ENCODE data around the gene GINS2. TPM values are rescaled to one million over a fixed set of nuclear protein-coding genes. Genes with fewer than 3 reads are reported as not detected.
A peak's percentile ranks its signal among the peaks of the same experiment; 100 is the strongest.

Gene GINS2
- total RNA-seq, 6 experiments from 2014 or later, result 0.49 to 4.7 (median 1.3) TPM

DNA sequence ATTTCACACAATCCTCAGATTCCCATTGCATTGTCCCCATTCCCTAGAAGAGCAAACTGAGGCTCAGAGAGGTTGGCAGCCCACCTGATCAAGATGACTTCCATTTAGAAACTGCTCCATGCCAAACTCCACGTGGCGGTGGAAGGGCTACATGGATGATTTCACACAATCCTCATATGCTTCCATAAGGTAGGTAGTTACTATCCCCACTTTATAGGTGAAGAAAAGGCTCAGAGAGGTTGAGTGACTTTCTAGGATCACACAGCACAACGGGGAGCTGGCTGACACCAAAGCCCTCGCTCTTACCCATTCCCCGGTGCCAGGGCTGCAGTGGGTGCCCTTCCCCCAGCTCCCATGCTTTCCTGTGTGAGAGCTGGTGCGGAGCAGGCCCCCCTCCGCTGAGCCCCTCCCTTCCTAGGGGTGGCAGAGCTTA, 9.7 kb upstream of the GINS2 start:
- 83% methylated on average over 1 of the region's 7 CpGs for WGBS (ENCODE audit: insufficient coverage, low coverage, low lambda C conversion rate, missing lambda C conversion rate)
- Histone ChIP-seq H3K36me3 (no peaks in the 10 kb centered on the region), H3K27ac (no peak overlapping the region), H3K27me3 (no peaks in the 10 kb centered on the region), H3K4me1 (no peaks in the 10 kb centered on the region), H3K9me3 (no peaks in the 10 kb centered on the region), H3K4me3 (no peak overlapping the region)
- no peak for DNase-seq
- TF ChIP-seq POLR2A (IDR thresholded peaks at IDR 0.05), result no peak
- TF ChIP-seq, protein P1, sequence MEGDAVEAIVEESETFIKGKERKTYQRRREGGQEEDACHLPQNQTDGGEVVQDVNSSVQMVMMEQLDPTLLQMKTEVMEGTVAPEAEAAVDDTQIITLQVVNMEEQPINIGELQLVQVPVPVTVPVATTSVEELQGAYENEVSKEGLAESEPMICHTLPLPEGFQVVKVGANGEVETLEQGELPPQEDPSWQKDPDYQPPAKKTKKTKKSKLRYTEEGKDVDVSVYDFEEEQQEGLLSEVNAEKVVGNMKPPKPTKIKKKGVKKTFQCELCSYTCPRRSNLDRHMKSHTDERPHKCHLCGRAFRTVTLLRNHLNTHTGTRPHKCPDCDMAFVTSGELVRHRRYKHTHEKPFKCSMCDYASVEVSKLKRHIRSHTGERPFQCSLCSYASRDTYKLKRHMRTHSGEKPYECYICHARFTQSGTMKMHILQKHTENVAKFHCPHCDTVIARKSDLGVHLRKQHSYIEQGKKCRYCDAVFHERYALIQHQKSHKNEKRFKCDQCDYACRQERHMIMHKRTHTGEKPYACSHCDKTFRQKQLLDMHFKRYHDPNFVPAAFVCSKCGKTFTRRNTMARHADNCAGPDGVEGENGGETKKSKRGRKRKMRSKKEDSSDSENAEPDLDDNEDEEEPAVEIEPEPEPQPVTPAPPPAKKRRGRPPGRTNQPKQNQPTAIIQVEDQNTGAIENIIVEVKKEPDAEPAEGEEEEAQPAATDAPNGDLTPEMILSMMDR (IDR thresholded peaks at IDR 0.05), result no peak
- intact Hi-C loops (cut with DNase I), result no loop called here
- no peak for ATAC-seq

DNA sequence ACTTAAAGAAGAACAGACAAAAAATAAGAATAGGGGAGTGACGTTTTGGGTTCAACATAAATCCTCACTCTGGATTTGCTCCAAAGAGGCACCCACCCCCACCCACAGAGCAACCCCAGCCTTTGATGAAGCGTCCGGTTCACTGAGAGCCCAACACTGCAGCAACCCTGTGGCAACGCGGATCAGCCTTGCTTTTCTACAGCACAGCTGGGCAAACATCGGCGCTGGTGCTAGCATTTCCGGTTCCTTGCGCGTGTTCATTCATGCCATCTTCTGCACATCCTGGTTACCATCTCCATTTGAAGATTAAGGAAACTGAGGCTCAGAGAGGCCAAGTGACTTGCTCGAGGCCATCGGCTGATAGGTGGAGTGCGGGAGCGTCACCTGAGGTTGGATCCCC, 8.7 kb upstream of the GINS2 start:
- 83% methylated on average over 11 of the region's 14 CpGs for WGBS (ENCODE audit: insufficient coverage, low coverage, low lambda C conversion rate, missing lambda C conversion rate)
- ATAC-seq, result no peak
- no peaks in the 10 kb centered on the region for H3K27me3 ChIP-seq
- H3K4me3 ChIP-seq, result no peak overlapping the region
- H3K9me3 ChIP-seq, result no peaks in the 10 kb centered on the region
- intact Hi-C loops (cut with DNase I), result no loop called here
- no peak overlapping the region for H3K27ac ChIP-seq
- H3K4me1 ChIP-seq, result no peaks in the 10 kb centered on the region
- no peaks in the 10 kb centered on the region for H3K36me3 ChIP-seq
- no peak for TF ChIP-seq POLR2A (IDR thresholded peaks at IDR 0.05)
- TF ChIP-seq, protein P1 (IDR thresholded peaks at IDR 0.05), result no peak
- peak in 1 of 3 donors; percentile 21 for DNase-seq

DNA sequence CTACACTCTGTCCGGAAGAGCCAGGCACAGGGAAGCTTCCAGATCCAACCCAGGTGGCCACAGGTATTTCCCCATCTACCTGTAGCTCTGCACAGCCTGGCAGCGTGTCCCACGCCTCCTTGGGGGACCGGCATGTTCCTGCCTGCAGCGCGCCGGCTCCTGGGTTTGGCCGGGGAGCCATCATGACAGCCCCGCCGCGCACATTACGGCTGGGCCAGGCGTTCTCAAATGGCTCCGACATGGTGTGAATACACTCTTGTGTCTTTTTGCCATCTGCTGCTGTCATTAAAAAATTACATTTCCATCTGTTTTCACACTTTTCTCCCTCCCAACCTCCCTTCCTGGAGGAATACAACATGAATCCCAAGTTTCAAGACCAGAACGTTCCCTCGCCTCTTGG, 8.0 kb upstream of the GINS2 start:
- no peaks in the 10 kb centered on the region for H3K9me3 ChIP-seq
- no peak overlapping the region for H3K27ac ChIP-seq
- intact Hi-C loops (cut with DNase I), result no loop called here
- TF ChIP-seq POLR2A (IDR thresholded peaks at IDR 0.05), result no peak
- TF ChIP-seq, protein P1 (IDR thresholded peaks at IDR 0.05), result no peak
- no peaks in the 10 kb centered on the region for H3K4me1 ChIP-seq
- no peak for ATAC-seq
- WGBS (ENCODE audit: insufficient coverage, low coverage, low lambda C conversion rate, missing lambda C conversion rate), result 84% methylated on average over 4 of the region's 16 CpGs
- H3K4me3 ChIP-seq, result no peak overlapping the region
- no peaks in the 10 kb centered on the region for H3K27me3 ChIP-seq
- no peaks in the 10 kb centered on the region for H3K36me3 ChIP-seq
- peak in 1 of 3 donors; percentile 30 for DNase-seq

DNA sequence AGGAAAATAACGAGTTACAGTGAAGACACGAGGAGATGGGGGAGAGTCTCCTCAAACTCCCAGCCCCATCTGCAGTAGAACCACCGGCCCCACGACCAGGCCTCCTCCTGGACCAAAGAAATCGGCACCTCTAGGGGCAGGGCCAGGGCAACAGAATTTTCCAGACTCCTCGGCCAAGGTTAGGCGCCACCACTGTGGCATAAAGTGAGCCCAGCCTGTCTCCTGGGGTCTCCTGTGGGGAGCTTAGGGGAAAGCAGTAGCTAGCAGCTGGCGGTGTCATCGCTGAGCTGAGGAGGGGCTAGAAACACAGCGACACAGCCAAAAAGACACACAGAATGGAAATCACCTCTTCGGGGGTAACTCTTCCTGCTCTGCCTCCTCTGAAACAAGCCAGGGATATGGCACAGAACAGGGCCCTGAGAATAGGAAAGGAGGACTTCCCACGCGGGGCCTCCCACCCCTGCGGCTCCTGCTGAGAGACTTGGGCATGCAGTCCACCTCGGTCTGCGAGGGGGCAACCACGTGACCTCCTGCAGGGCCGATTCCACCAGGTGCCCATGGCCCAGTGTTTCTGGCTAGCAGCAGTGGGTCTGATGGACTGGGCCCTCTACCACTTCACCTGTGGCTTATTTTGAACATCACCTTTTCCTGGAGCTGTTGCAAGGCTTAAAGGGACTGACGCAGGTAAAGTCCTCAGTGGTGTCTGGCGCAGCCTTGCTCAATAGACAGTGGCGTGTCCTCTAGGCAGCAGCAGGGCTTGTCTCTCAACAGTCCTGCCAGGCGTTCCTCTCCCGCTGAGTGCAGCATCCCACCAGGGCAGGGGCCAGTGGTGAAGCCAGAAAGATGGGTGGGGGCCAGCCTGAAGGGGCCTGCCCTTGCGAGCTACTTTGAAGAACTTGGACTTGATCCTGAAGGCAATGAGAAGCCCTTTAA, 6.7 kb upstream of the GINS2 start:
- no peak for ATAC-seq
- WGBS (ENCODE audit: insufficient coverage, low coverage, low lambda C conversion rate, missing lambda C conversion rate), result 65% methylated on average over 10 of the region's 24 CpGs

More for the DNA sequence above, 6.7 kb upstream of the GINS2 start:
- no peaks in the 10 kb centered on the region for H3K9me3 ChIP-seq
- H3K4me1 ChIP-seq, result no peaks in the 10 kb centered on the region
- no peak for TF ChIP-seq POLR2A (IDR thresholded peaks at IDR 0.05)
- TF ChIP-seq, protein P1 (IDR thresholded peaks at IDR 0.05), result no peak
- DNase-seq, result peak in 1 of 3 donors; percentile 43
- no peak overlapping the region for H3K4me3 ChIP-seq
- H3K27ac ChIP-seq, result no peak overlapping the region
- no peaks in the 10 kb centered on the region for H3K36me3 ChIP-seq
- intact Hi-C loops (cut with DNase I), result no loop called here
- H3K27me3 ChIP-seq, result no peaks in the 10 kb centered on the region
